Left renal pelvis (tissue), 4 donors: ENCODE measurements around the gene STEAP2. TPM values are rescaled to one million over a fixed set of nuclear protein-coding genes. Genes with fewer than 3 reads are reported as not detected.
A peak's percentile ranks its signal among the peaks of the same experiment; 100 is the strongest.
"Not testable (repeated sequence)": the region's sequence is repeated elsewhere in the genome, so short reads cannot be mapped to it uniquely, and the experiment has no call there.

ENCODE experiments used
- DNase-seq, 4 donors: peaks; one replicate each; pipeline ENCODE4 v3.0.0-alpha.2; 2013; ENCODE audit warnings: low read depth in 4 of 4, low spot score in 3 of 4
- polyA plus RNA-seq, 4 donors: library from polyadenylated mRNA; unstranded; fragments of 120-200 nt; gene quantifications; one replicate each; pipeline ENCODE4 v1.2.1, GENCODE V29; 2013; ENCODE audit not compliant: insufficient read length in 4 of 4

STEAP2 gene
- 10 to 100 TPM in 3 of 4 donors, 1 to 10 TPM in 1; 2.4 to 17.3 (median 13.3) TPM for polyA plus RNA-seq

DNA sequence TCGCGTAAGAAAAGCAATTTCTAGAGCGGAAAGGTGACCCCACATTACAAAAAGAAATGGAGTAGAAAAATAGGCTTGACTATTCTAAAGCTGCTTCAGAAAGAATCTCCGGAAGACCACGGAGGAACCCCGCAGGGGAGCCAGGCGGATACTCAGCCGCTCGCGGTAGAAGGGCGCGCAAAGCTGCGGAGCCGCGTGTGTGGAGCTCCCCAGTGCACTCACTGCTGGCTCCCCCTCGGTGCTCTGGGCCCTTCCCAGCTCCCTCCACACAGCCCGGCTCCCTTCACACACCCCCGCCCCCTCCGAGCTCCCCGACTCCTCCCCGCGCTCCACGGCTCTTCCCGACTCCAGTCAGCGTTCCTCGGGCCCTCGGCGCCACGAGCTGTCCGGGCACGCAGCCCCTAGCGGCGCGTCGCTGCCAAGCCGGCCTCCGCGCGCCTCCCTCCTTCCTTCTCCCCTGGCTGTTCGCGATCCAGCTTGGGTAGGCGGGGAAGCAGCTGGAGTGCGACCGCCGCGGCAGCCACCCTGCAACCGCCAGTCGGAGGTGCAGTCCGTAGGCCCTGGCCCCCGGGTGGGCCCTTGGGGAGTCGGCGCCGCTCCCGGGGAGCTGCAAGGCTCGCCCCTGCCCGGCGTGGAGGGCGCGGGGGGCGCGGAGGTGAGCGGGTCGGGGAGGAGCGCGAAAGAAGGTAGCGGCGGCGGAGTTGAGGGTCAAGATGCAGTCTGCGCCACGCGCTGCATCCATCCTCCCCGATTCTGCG lies at the start of gene STEAP2:
TSS of gene STEAP2 (plus strand) at position 350 of the 758 bp plus-strand sequence. CDS start 13,343 bp downstream, outside the sequence.
- peak; percentile 73 to 82 (median 73) for DNase-seq

DNA sequence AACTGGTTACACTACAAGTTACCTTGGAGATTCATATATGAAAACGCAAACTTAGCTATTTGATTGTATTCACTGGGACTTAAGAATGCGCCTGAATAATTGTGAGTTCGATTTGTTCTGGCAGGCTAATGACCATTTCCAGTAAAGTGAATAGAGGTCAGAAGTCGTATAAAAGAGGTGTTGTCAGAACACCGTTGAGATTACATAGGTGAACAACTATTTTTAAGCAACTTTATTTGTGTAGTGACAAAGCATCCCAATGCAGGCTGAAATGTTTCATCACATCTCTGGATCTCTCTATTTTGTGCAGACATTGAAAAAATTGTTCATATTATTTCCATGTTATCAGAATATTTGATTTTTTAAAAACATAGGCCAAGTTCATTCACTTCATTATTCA lies 48.0 kb upstream of the STEAP2 start:
- no peak for DNase-seq

DNA sequence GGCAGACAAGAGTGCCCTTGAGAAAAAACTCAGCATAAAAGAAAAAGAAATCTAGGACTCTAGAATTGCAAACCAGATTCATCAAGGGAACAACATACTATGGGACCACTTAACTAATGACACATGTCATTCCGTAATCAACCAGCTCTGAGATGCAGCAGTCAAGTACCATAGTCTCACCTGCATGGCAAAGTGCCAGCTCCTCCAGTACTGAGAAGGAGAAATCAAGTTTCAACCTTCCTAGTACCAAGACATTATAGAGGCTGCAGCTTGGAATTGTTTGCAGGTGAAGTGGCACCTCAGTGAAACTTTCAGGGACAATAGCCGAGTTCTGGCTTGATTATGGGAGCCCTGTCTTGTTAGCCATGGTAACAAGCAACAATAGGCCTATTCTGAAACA lies 45.8 kb upstream of the STEAP2 start:
- DNase-seq: no peak

DNA sequence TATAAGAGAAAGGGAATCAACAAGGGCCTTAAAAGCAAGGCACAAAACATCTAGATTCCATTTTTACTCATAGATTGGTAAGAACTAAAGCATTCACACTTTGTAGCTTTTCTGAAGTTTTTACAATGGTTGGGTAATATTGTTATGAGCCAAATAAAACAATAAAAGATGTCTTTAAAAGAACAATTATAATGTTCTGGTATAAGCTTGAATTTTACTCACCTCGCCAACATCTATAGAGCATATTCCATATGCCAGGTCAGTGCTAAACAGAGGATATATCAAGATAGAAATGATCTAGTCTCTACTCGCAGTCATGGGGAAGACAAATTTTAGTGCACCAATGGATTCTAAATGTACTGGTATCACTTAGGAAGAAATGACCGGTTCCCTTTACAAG lies 45.4 kb upstream of the STEAP2 start:
- no peak for DNase-seq

DNA sequence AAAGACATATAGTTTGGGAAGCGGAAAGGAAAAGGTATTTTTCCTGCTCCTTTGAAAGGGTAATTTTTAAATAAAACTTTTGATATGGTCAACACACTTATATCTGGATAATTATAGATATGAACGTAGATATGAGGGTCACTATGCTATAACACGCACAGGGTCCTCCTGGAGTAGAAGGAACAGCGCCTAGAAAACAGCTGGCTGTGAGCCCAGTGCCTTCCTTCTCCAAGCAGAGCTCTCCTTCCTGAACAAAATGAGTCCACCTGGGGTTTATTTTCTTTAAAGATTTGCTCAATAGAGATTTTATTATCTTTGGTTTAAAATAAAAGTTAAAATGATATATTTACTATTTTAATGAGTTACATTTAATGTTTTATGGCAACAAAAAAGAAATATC lies 44.2 kb upstream of the STEAP2 start:
- no peak for DNase-seq

DNA sequence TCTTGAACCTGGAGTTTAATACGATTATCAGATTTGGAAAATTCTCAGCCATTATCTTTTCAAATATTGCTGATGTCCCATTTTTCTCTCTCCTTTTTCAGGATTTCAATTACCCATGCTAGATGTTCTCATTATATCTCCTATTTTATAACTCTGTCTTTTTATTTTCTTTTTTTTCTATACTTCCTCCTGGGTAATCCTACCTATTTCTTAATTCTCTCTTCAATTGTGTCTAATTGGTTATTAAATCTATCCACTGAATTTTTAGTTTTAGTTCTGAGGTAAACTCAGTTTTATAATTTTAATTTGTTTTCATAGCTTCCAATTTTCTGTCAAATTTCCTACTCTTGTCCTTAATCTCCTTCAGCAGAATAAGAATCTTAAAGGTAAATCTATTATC lies 41.6 kb upstream of the STEAP2 start:
- no peak for DNase-seq

DNA sequence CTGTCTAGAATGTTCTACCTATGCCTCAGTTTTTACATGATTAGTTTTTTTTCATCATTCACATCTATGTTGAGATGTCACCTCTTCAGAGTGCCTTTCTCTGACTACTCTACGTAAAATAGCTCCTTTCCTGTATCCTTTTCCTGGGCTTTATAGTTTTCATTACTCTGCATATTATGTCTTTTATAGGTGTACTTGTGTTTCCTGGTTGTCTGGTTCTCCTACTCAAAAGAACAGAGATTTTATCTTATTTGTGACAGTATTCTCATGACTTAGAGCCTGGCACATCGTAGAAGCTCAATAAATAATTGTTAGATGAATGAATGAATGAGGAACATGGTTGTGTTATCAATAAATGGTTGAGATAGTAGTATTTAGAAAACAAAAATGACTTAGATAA lies 39.4 kb upstream of the STEAP2 start:
- no peak for DNase-seq

DNA sequence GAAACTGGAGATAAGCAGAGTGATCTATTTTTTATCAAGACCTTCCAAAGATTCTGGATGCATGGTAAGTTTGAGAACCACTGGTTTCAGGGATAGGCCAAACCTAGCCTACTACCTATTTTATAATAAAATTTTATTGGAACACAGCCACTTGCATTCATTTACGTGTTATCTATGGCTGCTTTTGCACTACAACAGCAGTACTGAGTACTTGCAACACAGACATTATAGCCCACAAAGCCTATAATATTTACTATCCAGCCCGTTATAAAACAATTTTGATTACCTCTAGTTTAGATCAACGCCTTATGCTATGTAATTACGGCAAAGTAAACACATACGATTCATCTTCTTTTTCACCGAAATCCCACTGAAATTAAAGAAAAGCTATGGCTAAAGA lies 38.9 kb upstream of the STEAP2 start:
- no peak for DNase-seq

DNA sequence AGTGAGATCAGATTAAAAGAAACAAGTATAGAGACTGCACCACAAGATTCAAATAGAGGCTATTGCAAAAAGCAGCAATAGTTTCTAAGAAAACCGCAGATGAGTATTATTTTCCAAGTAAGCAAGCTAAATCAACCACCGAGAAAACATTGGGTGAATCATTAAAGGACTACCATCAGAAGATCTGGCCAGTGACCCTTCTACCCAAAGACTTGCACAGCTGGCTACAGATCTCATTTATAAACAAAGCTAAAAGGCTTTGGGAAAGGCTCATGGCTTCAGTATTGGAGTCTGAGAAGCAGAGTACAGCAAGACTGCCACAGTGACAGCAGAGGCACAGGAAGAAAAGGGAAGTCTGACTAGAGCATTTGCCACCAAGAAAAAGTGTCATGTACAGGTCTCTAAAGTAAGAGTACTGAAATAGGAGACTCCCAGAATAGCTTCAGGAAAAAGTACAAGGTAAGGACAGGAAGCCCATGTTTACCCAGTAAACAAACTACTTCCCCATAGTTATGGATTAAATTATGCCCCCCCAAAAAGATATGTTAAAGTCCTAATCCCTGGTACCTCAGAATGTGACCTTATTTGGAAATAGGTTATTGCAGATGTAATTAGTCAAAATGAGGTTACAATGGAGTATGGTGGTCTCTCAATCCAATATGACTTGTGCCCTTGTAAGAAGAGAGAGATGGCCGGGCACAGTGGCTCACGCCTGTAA lies 38.3 kb upstream of the STEAP2 start:
- DNase-seq: no peak

DNA sequence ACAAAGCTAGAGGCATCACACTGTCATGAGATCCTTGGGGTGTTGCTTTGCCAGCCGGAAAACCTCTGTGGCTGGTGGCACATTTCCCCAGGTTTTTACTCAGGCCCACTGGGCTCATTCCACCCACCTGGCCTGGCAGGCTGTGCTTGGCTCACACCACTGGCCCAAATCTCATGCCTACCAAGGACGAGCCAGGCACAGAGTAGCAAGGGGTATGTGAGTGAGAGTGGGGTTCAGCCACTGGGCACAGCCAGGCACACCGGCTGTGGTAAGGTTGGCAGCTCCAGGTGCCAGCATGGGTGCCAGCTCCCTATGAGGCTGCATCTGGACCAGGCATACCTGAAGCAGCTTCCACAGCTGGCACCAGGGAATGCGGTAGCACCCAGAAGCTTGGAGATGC lies 35.9 kb upstream of the STEAP2 start:
- DNase-seq: no peak

DNA sequence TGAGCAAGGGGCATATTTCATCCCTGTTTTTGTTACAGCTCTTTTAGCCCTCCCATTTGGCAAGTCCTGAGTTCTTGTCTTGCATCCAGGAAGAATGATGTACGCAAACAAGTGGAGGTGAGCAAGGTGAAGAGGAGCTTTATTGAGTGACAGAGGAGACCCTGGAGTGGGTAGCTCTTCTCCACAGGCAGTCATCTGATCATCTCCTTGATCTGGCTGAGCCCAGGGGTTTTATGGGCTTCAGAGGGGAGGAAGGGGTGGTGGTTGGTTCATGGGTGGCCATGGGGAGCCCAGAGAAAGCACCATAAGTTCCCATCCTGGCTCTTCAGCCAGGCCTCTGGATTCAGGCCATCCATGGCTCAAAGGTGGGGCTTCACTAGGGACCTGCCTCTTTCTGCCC lies 35.3 kb upstream of the STEAP2 start:
- DNase-seq: no peak

DNA sequence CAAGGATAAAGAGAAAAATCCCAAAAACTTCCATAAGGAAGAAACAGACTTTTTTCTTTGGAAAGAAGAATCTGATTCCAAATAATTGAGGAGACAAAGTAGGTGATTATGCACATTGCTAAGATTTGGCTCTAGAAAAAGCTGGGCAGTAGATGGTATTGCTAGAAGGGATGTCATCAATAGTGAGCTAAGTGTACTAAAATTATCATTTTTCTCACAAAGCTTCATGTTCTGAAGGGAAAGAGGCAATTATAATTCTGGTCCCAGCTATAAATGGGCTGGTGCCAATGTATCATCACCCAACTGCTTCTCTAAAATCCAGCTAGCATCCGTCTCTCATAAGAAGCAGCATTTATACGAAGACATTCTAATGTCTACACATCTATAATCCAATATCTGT lies 33.4 kb upstream of the STEAP2 start:
- no peak for DNase-seq

DNA sequence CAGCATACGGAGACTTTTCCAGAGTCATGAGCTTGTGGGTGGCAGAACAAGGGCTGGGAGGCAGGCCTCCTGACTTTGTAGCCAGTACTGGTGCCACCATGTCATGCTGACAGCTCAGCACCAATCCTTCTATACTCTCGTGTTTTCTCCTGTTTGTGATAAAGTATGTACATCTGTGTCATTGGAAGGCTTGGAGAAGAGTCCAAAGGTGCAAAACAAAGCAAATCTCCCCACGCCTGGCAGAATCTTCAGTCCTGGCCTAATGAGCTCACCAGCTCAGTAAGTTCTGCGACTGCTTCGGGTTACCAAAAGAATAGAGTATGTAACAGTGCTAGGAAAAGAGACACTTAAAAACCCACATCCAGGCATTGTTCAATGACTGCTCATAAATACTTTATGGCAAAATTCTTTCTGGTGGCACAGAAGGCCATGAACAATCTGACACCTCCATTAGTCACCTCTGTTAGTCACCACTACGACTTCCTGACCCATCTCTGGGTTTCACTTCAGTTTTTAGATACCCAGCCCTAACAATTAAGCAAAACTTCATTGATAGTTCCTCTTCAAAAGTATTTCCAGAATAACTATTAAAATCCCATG lies 32.8 kb upstream of the STEAP2 start:
- no peak for DNase-seq

DNA sequence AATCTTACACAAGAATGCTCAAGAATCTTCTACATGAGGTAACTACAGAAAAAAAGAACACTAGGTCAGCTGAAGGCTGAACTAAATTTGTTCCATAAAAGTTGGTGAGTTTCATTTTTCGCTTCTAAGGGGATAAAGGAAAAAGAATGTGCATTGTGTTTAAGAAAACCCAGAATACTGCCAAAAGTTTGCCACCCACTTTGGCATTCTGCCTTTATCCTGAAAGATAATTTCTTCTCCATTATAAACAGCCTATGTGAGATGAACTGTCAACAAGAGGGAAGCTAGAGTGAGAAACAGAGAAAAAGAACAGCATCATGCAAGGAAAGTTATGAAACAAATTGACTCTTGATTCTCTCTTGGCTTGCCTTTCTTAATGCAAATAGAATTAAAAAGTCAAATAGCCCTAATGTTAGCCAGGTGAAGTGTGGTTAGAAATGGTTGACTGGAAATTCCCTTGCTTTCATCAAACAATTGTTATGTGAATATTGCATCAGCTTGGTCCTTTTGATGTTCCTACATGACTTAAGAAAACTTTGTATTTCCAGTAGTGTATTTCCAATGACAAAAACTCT lies 31.4 kb upstream of the STEAP2 start:
- DNase-seq: no peak

DNA sequence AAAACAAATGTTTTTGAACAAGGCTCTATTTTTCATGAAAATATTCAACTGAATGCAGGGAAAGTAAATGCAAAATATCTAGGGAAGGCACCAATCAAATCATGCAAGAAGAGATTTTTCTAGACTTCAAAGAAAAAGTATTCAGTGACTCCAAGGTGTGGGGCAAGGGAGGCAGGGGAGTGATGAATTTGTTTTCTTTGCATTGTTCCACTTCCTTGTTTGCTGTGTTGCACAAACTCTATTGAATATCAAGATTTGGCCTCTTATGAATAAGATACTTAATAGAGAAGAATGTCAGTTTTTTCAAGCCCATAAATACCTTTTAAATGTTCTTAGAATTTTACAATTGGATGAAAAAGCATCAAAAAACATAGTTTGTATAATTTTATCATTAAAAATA lies 30.9 kb upstream of the STEAP2 start:
- DNase-seq: no peak

DNA sequence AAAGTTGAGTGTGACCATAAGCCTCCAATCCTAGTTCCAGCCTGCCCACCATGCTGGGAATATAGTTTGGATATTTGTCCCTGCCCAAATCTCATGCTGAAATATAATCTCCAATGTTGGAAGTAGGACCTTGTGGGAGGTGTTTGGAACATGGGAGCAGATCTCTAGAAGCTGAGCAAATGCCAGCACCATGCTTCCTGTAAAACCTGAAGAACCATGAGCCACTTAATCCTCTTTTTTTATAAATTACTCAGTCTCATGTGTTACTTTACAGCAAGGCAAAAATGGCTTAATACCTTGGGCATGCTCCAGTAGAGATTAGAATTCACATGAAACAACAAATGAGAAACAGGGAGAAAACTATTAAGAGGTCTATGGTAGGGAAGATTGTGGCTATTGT lies 30.1 kb upstream of the STEAP2 start:
- DNase-seq: no peak

DNA sequence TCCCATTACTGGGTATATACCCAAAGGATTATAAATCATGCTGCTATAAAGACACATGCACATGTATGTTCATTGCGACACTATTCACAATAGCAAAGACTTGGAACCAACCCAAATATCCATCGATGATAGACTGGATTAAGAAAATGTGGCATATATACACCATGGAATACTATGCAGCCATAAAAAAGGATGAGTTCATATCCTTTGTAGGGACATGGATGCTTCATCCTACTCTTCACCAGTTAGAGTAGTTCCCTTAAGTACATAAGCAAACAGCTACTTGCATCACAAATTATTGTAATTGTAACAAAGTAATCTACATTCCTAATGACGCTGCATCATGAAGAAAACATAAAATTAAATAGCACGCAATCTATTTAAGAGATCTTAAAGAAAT lies 25.2 kb upstream of the STEAP2 start:
- not testable (repeated sequence) for DNase-seq

DNA sequence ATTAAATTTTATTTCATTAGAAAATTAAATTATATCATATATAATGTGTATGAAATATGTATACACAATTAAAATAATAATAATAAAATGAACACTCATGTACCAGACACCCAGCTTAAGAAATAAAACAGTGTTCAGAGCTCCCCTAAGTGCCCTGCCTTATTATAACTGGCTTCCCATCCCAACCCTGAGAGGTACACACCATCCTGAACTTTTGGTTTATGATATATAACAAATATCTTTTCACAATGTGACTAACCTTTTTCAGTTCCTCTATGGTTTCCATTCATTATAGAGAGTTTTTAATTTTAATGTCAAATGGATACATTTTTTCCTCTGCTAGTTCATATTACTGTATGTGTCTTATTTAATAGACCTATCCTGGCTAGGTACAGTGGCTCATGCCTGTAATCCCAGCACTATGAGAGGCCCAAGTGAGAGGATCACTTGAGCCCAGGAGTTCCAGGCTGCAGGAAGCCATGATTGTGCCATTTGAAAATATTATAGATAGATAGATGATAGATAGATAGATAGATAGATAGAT lies 24.0 kb upstream of the STEAP2 start:
- DNase-seq: no peak

DNA sequence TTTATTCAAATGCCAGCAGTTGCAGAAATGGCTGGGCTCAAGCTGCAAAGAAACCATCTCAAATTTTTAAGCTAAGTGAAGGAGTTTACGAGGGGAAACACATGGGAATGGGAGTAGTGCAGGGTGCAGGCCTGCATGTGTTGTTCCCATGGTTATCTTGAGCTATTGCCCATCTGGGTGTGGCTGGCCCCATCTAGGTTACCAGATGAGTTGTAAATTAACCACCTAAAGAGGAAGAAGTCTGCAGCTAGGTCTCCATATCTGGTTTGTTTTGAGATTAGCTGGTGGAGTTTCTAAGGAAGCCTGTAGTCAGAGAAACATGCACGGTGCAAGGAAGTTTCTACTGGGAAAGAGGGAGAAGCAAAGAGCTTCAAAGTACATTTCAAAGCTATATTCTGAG lies 23.3 kb upstream of the STEAP2 start:
- no peak for DNase-seq

DNA sequence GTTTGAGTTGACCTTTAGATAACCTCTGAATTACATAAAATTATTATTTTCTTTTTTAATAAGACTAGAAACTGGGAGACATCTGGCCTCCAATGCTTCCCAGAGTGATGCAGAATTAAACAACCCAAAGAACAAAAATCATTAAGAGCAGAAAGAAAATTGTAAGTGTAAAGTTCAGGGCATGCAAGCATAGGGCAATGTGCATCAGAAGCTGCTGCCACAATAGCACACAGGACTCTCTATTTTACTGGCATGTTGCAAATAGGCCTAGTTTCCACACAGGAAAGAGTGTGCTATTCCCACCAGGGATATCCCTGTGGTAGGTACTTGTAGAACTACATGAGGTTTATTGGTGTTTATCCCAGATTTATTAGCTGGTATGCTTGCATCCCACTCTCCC lies 20.5 kb upstream of the STEAP2 start:
- no peak for DNase-seq

DNA sequence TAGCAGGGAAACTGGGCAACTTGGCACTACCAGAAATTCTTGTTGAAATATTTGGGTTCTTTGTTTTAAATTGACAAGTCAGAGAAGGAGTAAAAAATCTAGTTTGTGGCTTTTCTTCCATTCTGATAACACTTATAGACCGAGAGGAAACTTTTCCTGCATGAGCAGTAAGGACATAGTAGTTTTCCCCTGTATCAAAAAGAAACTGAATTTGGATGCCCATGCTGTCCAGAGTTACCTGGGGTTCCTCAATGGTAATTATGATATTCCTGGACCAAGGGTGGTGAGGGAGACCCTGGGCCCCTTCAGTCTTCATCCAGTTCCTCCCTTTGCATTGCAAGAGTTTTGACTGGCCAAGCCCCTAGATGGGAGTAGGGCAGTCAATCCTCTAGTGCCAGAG lies 19.9 kb upstream of the STEAP2 start:
- DNase-seq: no peak
